ENCODE measurements around the gene LRMDA.
"Not testable (repeated sequence)": the region's sequence is repeated elsewhere in the genome, so short reads cannot be mapped to it uniquely, and the experiment has no call there.

LRMDA gene

GRCh38 chr10:75589895-75590654 lies 158.7 kb downstream of the LRMDA start:
- DNase-seq (ENCODE audit: low read depth), result no peak

- DNase-seq (ENCODE audit: low read depth), result no peak
These were observed 160.8 kb downstream of the LRMDA start for GRCh38 chr10:75592151-75592787.

DNA sequence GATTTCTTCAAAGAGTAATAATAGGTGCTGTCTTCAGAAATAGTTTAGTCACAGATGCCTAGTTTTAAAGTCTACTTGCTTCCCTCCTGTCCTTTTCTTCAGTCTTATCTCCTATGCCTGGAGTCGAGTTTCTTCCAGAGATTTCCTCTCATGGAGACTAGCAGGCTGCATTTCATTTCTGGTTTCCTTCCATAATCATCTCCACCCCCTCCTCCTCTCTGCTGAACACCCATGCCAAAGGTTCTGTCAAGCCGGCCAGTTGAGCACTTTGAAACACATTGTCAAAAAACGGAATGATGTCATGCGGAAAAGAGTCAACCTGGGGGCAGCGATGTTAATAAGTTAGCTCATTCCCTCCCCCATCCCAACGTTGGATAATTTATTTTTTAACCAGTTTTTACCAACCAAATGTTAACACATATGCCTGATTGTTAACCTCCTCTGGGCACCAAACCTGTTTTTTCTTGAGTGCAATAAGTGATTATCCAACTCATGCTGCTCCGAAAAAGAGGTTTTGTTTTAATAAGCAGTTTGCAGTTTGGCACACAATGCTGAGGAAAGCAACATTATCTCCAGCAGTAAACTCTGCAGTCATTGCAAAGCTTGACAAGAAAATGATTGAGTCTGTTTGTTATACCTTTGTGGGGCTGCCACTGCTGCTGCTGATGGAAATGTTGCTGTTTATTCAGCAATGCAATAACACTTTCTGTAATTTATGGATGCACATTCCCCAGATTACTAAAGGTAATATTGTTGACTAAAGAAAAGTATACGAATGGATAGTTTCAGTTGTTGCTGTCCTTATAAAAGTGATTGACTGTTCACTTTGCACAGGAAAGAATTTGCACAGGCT lies 161.6 kb downstream of the LRMDA start:
- no peak for DNase-seq (ENCODE audit: low read depth)

GRCh38 chr10:75593692-75594556 lies 162.5 kb downstream of the LRMDA start:
- DNase-seq (ENCODE audit: low read depth), result no peak

DNA sequence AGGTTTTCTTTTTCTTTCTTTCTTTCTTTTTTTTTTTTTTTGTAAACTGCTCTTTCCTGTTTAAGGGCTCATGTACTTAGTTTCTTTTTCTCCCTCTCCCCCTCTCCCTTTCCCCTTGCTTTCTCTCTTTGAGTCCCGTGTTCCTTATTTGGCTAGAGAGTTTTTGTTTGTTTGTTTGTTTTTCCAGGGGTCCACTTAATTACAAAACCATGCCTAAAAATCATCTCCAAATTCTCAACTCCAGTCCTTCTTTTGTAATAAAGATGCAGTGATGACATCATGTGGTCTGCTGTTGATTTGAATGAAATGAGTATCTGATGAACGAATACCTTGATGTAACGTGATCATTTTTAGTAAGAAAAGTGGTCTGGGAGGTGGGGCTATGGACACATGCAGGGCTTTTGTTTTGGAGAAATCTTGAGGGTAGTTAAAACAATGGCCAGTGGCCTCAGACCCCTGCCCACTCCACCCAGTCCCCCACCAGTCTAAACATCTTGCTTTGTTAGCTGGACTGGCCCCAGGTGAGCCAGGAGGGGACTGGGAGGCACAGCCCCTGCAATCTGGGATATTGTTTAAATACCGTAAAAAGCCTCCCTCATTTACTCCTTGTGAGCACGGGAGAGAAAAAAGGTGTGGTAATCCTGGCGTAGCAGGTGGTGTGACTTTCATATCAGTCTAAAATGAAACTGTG lies 165.7 kb downstream of the LRMDA start:
- no peak for DNase-seq (ENCODE audit: low read depth)

GRCh38 chr10:75597773-75598440 lies 166.5 kb downstream of the LRMDA start:
- DNase-seq (ENCODE audit: low read depth), result no peak

DNA sequence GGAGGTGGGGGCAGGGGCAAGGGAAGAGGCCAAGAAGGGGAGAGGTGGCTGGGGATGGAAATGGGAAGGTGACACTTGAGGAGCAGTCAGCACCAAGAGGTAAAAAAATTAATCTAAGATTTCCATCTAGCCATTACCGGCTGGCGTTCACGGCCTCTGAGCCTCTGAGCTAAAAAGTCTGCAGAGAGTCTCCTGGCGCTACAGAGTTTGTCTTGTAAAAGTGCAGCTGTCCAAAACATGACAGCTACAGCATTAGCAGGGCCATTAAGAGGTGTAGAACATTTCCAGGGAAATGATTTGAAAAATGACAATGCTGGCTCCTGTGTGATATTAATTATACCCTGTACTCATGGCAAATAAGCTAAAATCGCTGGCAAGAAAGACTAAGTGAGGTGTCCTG lies 167.6 kb downstream of the LRMDA start:
- DNase-seq (ENCODE audit: low read depth), result no peak

GRCh38 chr10:75599875-75600648 lies 168.6 kb downstream of the LRMDA start:
- no peak for DNase-seq (ENCODE audit: low read depth)

DNA sequence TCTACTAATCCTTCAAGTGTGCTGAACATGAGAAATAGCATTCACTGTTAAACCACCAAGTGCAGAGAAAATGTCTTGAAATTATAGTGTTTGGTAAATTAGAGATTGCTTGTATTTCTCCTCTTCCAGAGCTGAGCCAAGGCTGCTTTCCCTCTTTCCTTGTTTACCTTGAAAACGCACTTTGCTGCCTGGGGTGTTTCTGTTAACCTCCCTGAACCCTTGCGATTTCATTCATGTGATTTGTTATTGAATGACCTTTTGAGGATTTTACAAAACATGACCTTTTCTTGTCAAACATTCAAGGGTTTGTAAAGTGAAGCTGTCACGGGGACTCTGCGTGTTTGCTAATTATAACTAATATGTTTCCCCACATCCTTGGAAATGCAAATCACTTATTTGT lies 169.4 kb downstream of the LRMDA start:
- DNase-seq (ENCODE audit: low read depth), result no peak

DNA sequence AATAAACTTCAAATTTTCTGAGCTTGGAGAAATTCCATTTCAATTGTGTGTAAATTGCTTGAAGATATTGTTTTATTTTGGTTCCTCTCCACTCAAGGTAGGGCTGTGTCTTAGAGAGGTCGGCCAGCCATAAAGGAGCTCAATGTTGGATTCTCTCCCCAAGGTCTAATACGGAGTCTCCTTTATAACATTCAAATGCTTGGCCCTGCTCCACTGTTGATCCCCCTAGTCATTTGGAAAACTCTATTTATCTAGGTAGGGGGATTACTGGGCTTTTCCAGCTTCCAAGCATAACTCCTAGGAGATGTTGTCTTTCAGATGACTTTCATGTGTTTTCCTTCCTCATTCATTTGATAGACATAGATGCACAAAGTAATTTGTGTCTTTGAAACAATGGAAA lies 170.9 kb downstream of the LRMDA start:
- no peak for DNase-seq (ENCODE audit: low read depth)

- no peak for DNase-seq (ENCODE audit: low read depth)
These were observed 173.7 kb downstream of the LRMDA start for GRCh38 chr10:75605096-75605495.

- not testable (repeated sequence) for DNase-seq (ENCODE audit: low read depth)
These were observed 174.4 kb downstream of the LRMDA start for GRCh38 chr10:75605795-75606194.

DNA sequence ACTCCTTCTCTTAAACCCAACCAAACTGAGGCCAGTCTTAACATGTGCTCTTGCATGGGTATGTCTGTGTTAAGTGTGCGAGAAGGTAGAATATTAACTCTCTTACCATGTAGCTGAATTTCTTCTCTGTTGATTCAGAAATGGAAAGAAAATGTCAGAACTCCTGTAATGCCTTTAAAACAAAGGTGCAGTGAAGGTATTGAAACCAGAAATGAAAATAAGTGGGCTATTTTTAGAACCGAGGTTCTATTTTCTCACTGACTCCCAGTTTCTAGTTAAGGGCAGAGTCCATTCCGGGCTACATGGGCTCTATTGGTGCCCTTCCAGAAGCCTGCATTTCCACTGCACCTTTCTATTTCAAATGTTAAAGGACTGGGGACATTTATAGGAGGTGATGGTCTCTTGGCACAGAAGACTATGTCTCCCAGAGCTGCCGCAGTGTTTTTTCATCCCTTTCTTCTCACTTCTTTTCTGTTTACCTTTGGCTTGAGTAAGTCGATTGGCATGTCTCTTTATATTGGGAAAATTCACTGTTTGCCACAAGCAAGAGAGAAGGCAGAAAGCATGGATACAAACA lies 174.9 kb downstream of the LRMDA start:
- no peak for DNase-seq (ENCODE audit: low read depth)

DNA sequence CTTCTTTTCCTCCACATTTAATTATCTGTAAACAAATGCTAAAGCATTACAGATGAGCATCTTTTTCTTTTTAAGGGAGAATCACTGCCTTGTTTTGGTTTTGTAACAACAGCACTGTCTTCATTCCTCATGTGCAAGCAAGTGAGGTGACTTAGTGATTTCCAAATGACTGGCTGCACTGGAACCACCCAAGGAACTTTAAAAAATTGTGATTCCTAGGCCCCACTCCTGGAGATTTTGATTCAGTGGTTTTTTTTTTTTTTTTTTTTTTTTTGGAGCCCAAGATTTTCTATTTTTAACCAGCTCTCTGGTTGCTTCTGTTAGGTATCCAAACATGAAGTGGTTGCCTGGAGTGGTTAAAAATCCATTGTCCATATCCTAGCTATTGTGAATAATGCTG lies 176.2 kb downstream of the LRMDA start:
- no peak for DNase-seq (ENCODE audit: low read depth)

- no peak for DNase-seq (ENCODE audit: low read depth)
These were observed 178.8 kb downstream of the LRMDA start for GRCh38 chr10:75610183-75610582.

DNA sequence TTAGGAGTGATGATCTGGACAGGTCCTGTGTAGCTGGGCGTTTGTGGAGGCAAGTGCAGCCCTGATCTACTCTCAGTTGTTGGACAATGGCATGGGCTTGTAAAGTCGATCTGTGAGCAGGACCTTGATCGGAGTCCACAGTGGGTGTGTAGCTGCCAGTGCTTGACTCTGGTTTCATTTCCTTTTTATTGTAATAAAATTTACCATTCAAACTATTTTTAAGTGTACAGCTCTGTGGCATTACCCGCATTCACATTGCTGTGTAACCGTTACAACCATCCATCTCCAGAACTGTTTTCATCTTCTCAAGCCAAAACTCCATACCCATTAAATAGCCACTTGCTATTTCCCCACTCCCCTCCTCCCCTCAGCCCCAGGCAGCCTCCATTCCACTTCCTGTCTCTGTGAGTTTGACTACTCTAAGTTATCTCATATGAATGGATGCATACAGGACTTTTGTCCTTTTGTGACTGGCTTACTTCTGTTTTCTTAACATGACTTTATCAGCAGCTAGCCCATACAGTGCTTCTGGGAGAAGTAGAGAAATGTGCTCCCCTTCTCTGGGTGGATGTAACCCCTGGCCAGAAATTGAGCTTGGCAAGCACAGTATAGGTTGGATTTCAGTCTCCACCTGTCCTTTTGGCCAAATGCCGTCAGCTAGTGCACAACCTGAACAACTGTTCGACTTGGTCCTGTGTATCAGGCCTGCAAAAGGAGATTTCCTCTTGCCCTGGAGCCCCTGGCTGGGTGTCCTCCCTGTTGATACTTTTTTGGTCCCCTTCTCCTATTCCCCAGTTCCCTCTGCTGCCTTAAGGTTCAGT lies 180.0 kb downstream of the LRMDA start:
- no peak for DNase-seq (ENCODE audit: low read depth)

- DNase-seq (ENCODE audit: low read depth), result no peak
These were observed 180.6 kb downstream of the LRMDA start for GRCh38 chr10:75611993-75612372.

- DNase-seq (ENCODE audit: low read depth), result no peak
These were observed 181.7 kb downstream of the LRMDA start for GRCh38 chr10:75612904-75613684.
